Astrocyte (in vitro differentiated cells and primary cell): ENCODE data around the gene SUGCT. TPM values are rescaled to one million over a fixed set of nuclear protein-coding genes. Genes with fewer than 3 reads are reported as not detected.
A peak's percentile ranks its signal among the peaks of the same experiment; 100 is the strongest.

Source experiments
- DNase-seq: peaks from one replicate; pipeline ENCODE4 v3.0.0-alpha.2; 2010; ENCODE audit warnings: low read depth
- FAIRE-seq: peaks from 2 replicates; lab custom pipeline; 2011; peaks lifted over from hg19 to GRCh38; lab: Jason Lieb, UNC
- H2AFZ ChIP-seq: 2 replicates; pipeline ENCODE4 v1.6.0; 2012; ENCODE audit warnings: low read depth, low read length, inconsistent platforms
- H3K27ac ChIP-seq: 2 replicates; pipeline ENCODE4 v1.5.1; 2011; ENCODE audit warnings: low read depth, low read length, inconsistent platforms
- H3K27me3 ChIP-seq: 2 replicates; pipeline ENCODE4 v1.6.0; 2011; ENCODE audit warnings: low read length, inconsistent platforms; ENCODE audit not compliant: insufficient read depth
- H3K36me3 ChIP-seq: 2 replicates; pipeline ENCODE4 v1.5.1; 2011; ENCODE audit warnings: low read length, inconsistent platforms; ENCODE audit not compliant: insufficient read depth
- H3K4me1 ChIP-seq: 2 replicates; pipeline ENCODE4 v1.5.1; 2011; ENCODE audit warnings: low read length, inconsistent platforms; ENCODE audit not compliant: insufficient read depth
- H3K4me2 ChIP-seq: 2 replicates; pipeline ENCODE4 v1.6.0; 2012; ENCODE audit warnings: low read length, inconsistent platforms
- H3K4me3 ChIP-seq: 2 replicates; pipeline ENCODE4 v1.5.1; 2011; ENCODE audit warnings: low read depth, mild to moderate bottlenecking, low read length, inconsistent platforms; ENCODE audit not compliant: insufficient read depth
- H3K79me2 ChIP-seq: 2 replicates; pipeline ENCODE4 v1.6.0; 2012; ENCODE audit warnings: mild to moderate bottlenecking, low read length, inconsistent platforms; ENCODE audit not compliant: insufficient read depth
- H3K9ac ChIP-seq: 2 replicates; pipeline ENCODE4 v1.6.0; 2012; ENCODE audit warnings: mild to moderate bottlenecking, low read length, inconsistent platforms
- H3K9me3 ChIP-seq: 2 replicates; pipeline ENCODE4 v1.5.1; 2012; ENCODE audit warnings: low read depth, mild to moderate bottlenecking, low read length, inconsistent platforms; ENCODE audit not compliant: insufficient read depth
- H4K20me1 ChIP-seq: 2 replicates; pipeline ENCODE4 v1.6.0; 2012; ENCODE audit warnings: low read length, inconsistent platforms; ENCODE audit not compliant: insufficient read depth
- H3K27ac Mint-ChIP-seq: one replicate; pipeline ENCODE4 v1.8.0; 2021; ENCODE audit warnings: mild to moderate bottlenecking, mixed read lengths; ENCODE audit not compliant: unreplicated experiment
- H3K27me3 Mint-ChIP-seq: one replicate; pipeline ENCODE4 v1.8.0; 2021; ENCODE audit warnings: low read depth, mixed read lengths; ENCODE audit not compliant: unreplicated experiment
- H3K36me3 Mint-ChIP-seq: one replicate; pipeline ENCODE4 v1.8.0; 2021; ENCODE audit warnings: low read depth, mixed read lengths; ENCODE audit not compliant: unreplicated experiment
- H3K4me1 Mint-ChIP-seq: one replicate; pipeline ENCODE4 v1.8.0; 2021; ENCODE audit warnings: low read depth, mixed read lengths; ENCODE audit not compliant: unreplicated experiment
- H3K4me3 Mint-ChIP-seq: one replicate; pipeline ENCODE4 v1.8.0; 2021; ENCODE audit warnings: mild to moderate bottlenecking, moderate library complexity, mixed read lengths; ENCODE audit not compliant: unreplicated experiment
- H3K9me3 Mint-ChIP-seq: one replicate; pipeline ENCODE4 v1.8.0; 2021; ENCODE audit warnings: mild to moderate bottlenecking, mixed read lengths; ENCODE audit not compliant: unreplicated experiment
- CTCF ChIP-seq: IDR thresholded peaks from 2 replicates; pipeline ENCODE4 v1.5.1; 2011; ENCODE audit warnings: low read depth, mild to moderate bottlenecking, inconsistent platforms, low read length, moderate library complexity; ENCODE audit not compliant: insufficient read depth
- EZH2 ChIP-seq: IDR thresholded peaks from 2 replicates; pipeline ENCODE4 v1.6.1; 2012; ENCODE audit warnings: mild to moderate bottlenecking, low read length, inconsistent platforms; ENCODE audit not compliant: insufficient read depth
- total RNA-seq: library from RNA; stranded (reverse); gene quantifications from 2 replicates; pipeline ENCODE4 v1.2.1, GENCODE V29; 2021

SUGCT gene
- total RNA-seq, 1 donor from 2014 or later = 15.5 TPM

DNA sequence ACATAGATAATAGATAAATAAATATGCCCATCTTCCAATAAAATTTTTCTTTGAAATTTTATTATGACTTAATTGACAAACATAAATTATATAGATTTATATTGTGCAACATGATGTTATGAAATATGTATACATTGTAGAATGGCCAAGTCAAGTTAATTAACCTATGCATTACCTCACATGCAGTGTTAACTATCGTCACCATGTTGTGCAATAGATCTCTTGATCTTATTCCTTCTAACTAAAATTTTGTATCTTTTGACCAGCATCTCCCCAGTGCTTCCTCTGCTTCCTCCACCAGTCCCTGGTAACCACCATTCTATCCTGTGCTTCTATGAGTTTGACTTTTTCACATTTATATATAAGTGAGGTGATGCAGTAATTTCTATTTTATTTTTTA is 259.6 kb downstream of the SUGCT start:
- H3K9ac ChIP-seq = no peak overlapping the region
- peaks cover 6% of the 10 kb centered on the region for H3K9me3 Mint-ChIP-seq

GRCh38 chr7:40400525-40400924 is 265.7 kb downstream of the SUGCT start:
- FAIRE-seq (peak; percentile 34), DNase-seq (no peak)
- TF ChIP-seq EZH2 (no peak), CTCF (no peak)
- Mint-ChIP-seq H3K27me3 (no peaks in the 10 kb centered on the region), H3K4me3 (no peak overlapping the region), H3K27ac (no peak overlapping the region), H3K36me3 (no peaks in the 10 kb centered on the region), H3K4me1 (peaks cover 4% of the 10 kb centered on the region), H3K9me3 (no peaks in the 10 kb centered on the region)
- H3K9ac ChIP-seq = no peak overlapping the region
- H3K9me3 ChIP-seq = no peaks in the 10 kb centered on the region
- H3K4me3 ChIP-seq = no peak overlapping the region
- H3K4me1 ChIP-seq = no peaks in the 10 kb centered on the region
- H3K27ac ChIP-seq = no peak overlapping the region
- H3K4me2 ChIP-seq = no peak overlapping the region
- no peaks in the 10 kb centered on the region for H3K36me3 ChIP-seq
- H2AFZ ChIP-seq = no peak overlapping the region
- no peaks in the 10 kb centered on the region for H3K27me3 ChIP-seq
- no peaks in the 10 kb centered on the region for H4K20me1 ChIP-seq
- no peaks in the 10 kb centered on the region for H3K79me2 ChIP-seq

More for the DNA sequence above, 259.6 kb downstream of the SUGCT start:
- H3K27me3 ChIP-seq = no peaks in the 10 kb centered on the region
- H3K79me2 ChIP-seq = no peaks in the 10 kb centered on the region
- H3K36me3 ChIP-seq = no peaks in the 10 kb centered on the region
- no peak overlapping the region for H3K4me2 ChIP-seq
- TF ChIP-seq EZH2 (no peak), CTCF (no peak)
- Mint-ChIP-seq H3K36me3 (no peaks in the 10 kb centered on the region), H3K27me3 (no peaks in the 10 kb centered on the region), H3K4me1 (peaks cover 3% of the 10 kb centered on the region), H3K4me3 (no peak overlapping the region), H3K27ac (no peak overlapping the region)
- DNase-seq = no peak
- H3K9me3 ChIP-seq = no peaks in the 10 kb centered on the region
- H2AFZ ChIP-seq = no peak overlapping the region
- H3K27ac ChIP-seq = no peak overlapping the region
- H3K4me3 ChIP-seq = no peak overlapping the region
- H3K4me1 ChIP-seq = no peaks in the 10 kb centered on the region
- no peak for FAIRE-seq
- no peaks in the 10 kb centered on the region for H4K20me1 ChIP-seq

DNA sequence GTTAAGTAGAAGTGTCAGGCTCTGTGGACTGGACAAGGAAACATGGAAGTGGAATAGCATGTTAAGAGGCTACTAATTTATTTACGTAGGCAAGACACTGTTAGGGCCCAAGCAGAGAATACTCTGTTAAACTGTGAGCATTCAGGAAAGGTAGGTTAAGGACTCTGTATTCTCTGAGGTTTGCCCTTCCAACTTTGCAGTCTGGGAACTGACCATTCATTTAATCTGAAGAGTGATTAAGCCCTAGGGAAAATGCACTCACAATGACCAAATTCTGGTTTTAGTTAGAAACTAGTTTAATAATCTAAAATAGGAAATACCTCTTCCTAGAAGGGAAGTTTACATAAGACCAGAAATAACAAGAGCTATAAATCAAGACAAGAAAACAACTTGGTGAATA is 266.6 kb downstream of the SUGCT start:
- no peaks in the 10 kb centered on the region for H3K36me3 ChIP-seq
- no peak overlapping the region for H2AFZ ChIP-seq
- peak; percentile 6 for DNase-seq
- H3K4me1 ChIP-seq = no peaks in the 10 kb centered on the region
- no peak for TF ChIP-seq EZH2
- TF ChIP-seq CTCF = no peak
- no peaks in the 10 kb centered on the region for H3K79me2 ChIP-seq
- no peak for FAIRE-seq
- no peak overlapping the region for H3K4me3 ChIP-seq
- Mint-ChIP-seq H3K9me3 (no peaks in the 10 kb centered on the region), H3K4me1 (peaks cover 7% of the 10 kb centered on the region), H3K4me3 (no peak overlapping the region), H3K27ac (no peak overlapping the region), H3K36me3 (no peaks in the 10 kb centered on the region), H3K27me3 (no peaks in the 10 kb centered on the region)
- no peak overlapping the region for H3K27ac ChIP-seq
- H3K27me3 ChIP-seq = no peaks in the 10 kb centered on the region
- no peaks in the 10 kb centered on the region for H3K9me3 ChIP-seq
- H3K9ac ChIP-seq = no peak overlapping the region
- no peaks in the 10 kb centered on the region for H4K20me1 ChIP-seq
- no peak overlapping the region for H3K4me2 ChIP-seq
